GM18951 (cell line): ENCODE data around the gene DCLK2.
"Not testable (repeated sequence)": the region's sequence is repeated elsewhere in the genome, so short reads cannot be mapped to it uniquely, and the experiment has no call there.

ENCODE experiments used
- POLR2A ChIP-seq: IDR thresholded peaks from 4 replicates; pipeline ENCODE4 v1.6.1; 2011; ENCODE audit warnings: mild to moderate bottlenecking; ENCODE audit not compliant: insufficient read length, insufficient read depth; ENCODE audit errors: extremely low read depth
- in situ Hi-C: fragments of 300-500 bp; cut with MboI; formaldehyde crosslinking; loops from one replicate; pipeline ENCODE4 v1.12.0; 2022; ENCODE audit warnings: low sequenced_read_pairs, mixed read lengths, inconsistent platforms; ENCODE audit not compliant: unreplicated experiment

DCLK2 gene

GRCh38 chr4:150164055-150164454, 85.8 kb downstream of the DCLK2 start:
- in situ Hi-C loops, result no loop called here
- no peak for TF ChIP-seq POLR2A

GRCh38 chr4:150164956-150165629, 86.8 kb downstream of the DCLK2 start:
- in situ Hi-C loops, result no loop called here
- TF ChIP-seq POLR2A, result no peak

GRCh38 chr4:150167054-150167453, 88.8 kb downstream of the DCLK2 start:
- TF ChIP-seq POLR2A, result no peak
- in situ Hi-C loops, result no loop called here

- in situ Hi-C loops, result no loop called here
- no peak for TF ChIP-seq POLR2A
Measured at GRCh38 chr4:150173432-150173861, 95.2 kb downstream of the DCLK2 start.

- no peak for TF ChIP-seq POLR2A
- in situ Hi-C loops, result no loop called here
Measured at GRCh38 chr4:150173982-150174398, 95.7 kb downstream of the DCLK2 start.

- no peak for TF ChIP-seq POLR2A
- in situ Hi-C loops, result no loop called here
Measured at GRCh38 chr4:150176547-150176946, 98.3 kb downstream of the DCLK2 start.

GRCh38 chr4:150178161-150178560, 99.9 kb downstream of the DCLK2 start:
- in situ Hi-C loops, result no loop called here
- TF ChIP-seq POLR2A, result no peak

- in situ Hi-C loops, result no loop called here
- no peak for TF ChIP-seq POLR2A
Measured at GRCh38 chr4:150181536-150181935, 103.3 kb downstream of the DCLK2 start.

GRCh38 chr4:150182794-150183193, 104.5 kb downstream of the DCLK2 start:
- in situ Hi-C loops, result no loop called here
- no peak for TF ChIP-seq POLR2A

GRCh38 chr4:150185033-150185432, 106.8 kb downstream of the DCLK2 start:
- in situ Hi-C loops, result not testable (repeated sequence)

GRCh38 chr4:150192986-150193385, 114.7 kb downstream of the DCLK2 start:
- in situ Hi-C loops, result no loop called here
- no peak for TF ChIP-seq POLR2A

GRCh38 chr4:150197256-150197655, 119.0 kb downstream of the DCLK2 start:
- in situ Hi-C loops, result not testable (repeated sequence)

- no peak for TF ChIP-seq POLR2A
- in situ Hi-C loops, result no loop called here
Measured at GRCh38 chr4:150199056-150199455, 120.8 kb downstream of the DCLK2 start.

GRCh38 chr4:150205016-150205415, 126.8 kb downstream of the DCLK2 start:
- in situ Hi-C loops, result loop anchor here (25.0 kb wide), 1 partner anchor 218 kb away; no protein-coding TSS in a partner anchor
- no peak for TF ChIP-seq POLR2A

GRCh38 chr4:150206265-150206664, 128.0 kb downstream of the DCLK2 start:
- no peak for TF ChIP-seq POLR2A
- in situ Hi-C loops, result loop anchor here (25.0 kb wide), 1 partner anchor 219 kb away; no protein-coding TSS in a partner anchor

- TF ChIP-seq POLR2A, result no peak
- in situ Hi-C loops, result loop anchor here (25.0 kb wide), 1 partner anchor 220 kb away; no protein-coding TSS in a partner anchor
Measured at GRCh38 chr4:150206954-150207353, 128.7 kb downstream of the DCLK2 start.
